HG02981 (cell line): ENCODE data around the gene CPHXL.

Source experiments
- ATAC-seq: cut with Tn5 transposase; IDR thresholded peaks from one replicate; pipeline ENCODE4 v1.9.1; 2021; ENCODE audit warnings: mild to moderate bottlenecking, moderate library complexity; ENCODE audit not compliant: unreplicated experiment

Gene CPHXL

GRCh38 chr16:75702242-75702641, 24.0 kb downstream of the CPHXL start:
- ATAC-seq: no peak

- no peak for ATAC-seq
Observed at GRCh38 chr16:75701361-75701760, 24.9 kb downstream of the CPHXL start, which contains the start of gene DUXB. TSS of gene DUXB (minus strand) at chr16:75701461. CDS start at chr16:75701418, 43 bp downstream.

- no peak for ATAC-seq
Observed at GRCh38 chr16:75697571-75697970, 28.7 kb downstream of the CPHXL start.

- no peak for ATAC-seq
Observed at GRCh38 chr16:75695708-75696107, 30.6 kb downstream of the CPHXL start.

- no peak for ATAC-seq
Observed at GRCh38 chr16:75687361-75687760, 38.9 kb downstream of the CPHXL start.

GRCh38 chr16:75682308-75682707, 44.0 kb downstream of the CPHXL start:
- ATAC-seq: no peak

- ATAC-seq: no peak
Observed at GRCh38 chr16:75679366-75679765, 46.9 kb downstream of the CPHXL start.

GRCh38 chr16:75676909-75677308, 49.4 kb downstream of the CPHXL start, which contains the start of gene CPHXL2:
TSS of gene CPHXL2 (minus strand) at chr16:75677009. CDS start at chr16:75676999, 10 bp downstream.
- no peak for ATAC-seq

GRCh38 chr16:75667503-75667902, 58.8 kb downstream of the CPHXL start:
- ATAC-seq: no peak
